GM13976 (cell line): Measurements from ENCODE around the gene KIAA0232.

Source experiments
- DNase-seq: peaks from one replicate; pipeline ENCODE4 v3.0.0; 2012; ENCODE audit warnings: low spot score
- in situ Hi-C: fragments of 300-500 bp; cut with MboI; formaldehyde crosslinking; loops from one replicate; pipeline ENCODE4 v1.12.0; 2022; ENCODE audit warnings: low sequenced_read_pairs, mixed read lengths, inconsistent platforms; ENCODE audit not compliant: unreplicated experiment
- TF ChIP-seq, protein P1 (sequence below): IDR thresholded peaks from 2 replicates; pipeline ENCODE4 v1.5.1; 2012; ENCODE audit warnings: borderline replicate concordance, mild to moderate bottlenecking; ENCODE audit not compliant: insufficient read depth; ENCODE audit errors: extremely low read depth, missing control alignments, control extremely low read depth

KIAA0232 gene

DNA sequence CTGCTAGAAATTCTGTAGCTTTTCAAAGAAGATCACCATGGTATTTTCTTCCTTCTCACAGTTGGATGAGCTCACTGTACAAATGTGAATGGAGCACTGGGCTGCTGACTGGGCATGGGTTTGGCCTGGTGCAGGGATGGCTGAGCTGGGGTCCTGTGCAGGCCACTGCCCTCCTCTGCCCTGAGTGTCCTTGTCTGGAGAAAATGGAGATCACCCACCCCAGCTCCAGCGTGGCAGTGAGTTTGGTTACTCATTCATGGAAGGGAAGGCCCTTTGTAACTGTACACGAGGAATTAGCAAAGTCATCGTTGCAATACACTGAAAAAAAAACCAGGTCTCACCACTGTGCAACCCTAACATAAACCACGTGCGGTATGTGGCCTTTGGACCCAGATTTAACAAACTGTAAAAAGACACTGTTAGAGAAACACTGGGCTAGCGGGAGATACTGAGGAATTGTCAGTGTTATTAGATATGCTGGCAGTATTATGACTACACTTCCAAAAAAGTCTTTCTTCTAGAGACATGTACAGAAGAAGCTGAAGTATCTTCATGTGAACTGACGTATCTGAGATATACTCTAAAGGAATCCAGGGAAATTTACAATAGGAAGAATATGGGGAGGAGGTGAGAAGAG, 111.0 kb downstream of the KIAA0232 start:
- TF ChIP-seq, protein P1, sequence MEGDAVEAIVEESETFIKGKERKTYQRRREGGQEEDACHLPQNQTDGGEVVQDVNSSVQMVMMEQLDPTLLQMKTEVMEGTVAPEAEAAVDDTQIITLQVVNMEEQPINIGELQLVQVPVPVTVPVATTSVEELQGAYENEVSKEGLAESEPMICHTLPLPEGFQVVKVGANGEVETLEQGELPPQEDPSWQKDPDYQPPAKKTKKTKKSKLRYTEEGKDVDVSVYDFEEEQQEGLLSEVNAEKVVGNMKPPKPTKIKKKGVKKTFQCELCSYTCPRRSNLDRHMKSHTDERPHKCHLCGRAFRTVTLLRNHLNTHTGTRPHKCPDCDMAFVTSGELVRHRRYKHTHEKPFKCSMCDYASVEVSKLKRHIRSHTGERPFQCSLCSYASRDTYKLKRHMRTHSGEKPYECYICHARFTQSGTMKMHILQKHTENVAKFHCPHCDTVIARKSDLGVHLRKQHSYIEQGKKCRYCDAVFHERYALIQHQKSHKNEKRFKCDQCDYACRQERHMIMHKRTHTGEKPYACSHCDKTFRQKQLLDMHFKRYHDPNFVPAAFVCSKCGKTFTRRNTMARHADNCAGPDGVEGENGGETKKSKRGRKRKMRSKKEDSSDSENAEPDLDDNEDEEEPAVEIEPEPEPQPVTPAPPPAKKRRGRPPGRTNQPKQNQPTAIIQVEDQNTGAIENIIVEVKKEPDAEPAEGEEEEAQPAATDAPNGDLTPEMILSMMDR = no peak
- in situ Hi-C loops = loop anchor here (10.0 to 25.0 kb wide), 2 partner anchors 181 kb away; partner anchors contain the start of genes BLOC1S4 and MRFAP1L1
- DNase-seq = no peak

DNA sequence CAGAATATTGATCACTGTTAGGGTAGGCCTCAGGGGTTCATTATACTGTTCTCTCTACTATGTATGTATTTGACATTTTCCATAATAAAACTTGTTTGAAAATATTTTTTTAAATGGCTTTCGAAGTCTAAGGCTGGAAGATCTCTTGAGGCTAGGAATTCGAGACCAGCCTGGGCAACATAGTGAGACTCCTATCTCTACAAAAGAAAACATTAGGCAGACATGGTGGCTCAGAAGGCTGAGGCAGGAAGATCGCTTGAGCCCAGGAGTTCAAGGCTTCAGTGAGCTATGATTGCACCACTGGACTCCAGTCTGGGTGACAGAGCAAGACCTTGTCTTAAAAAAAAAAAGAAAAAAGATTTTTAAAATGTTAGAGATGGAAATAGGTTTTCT, 111.6 kb downstream of the KIAA0232 start:
- no peak for DNase-seq
- TF ChIP-seq, protein P1 = no peak
- in situ Hi-C loops = loop anchor here (10.0 to 25.0 kb wide), 2 partner anchors 181 to 182 kb away; partner anchors contain the start of genes BLOC1S4 and MRFAP1L1

DNA sequence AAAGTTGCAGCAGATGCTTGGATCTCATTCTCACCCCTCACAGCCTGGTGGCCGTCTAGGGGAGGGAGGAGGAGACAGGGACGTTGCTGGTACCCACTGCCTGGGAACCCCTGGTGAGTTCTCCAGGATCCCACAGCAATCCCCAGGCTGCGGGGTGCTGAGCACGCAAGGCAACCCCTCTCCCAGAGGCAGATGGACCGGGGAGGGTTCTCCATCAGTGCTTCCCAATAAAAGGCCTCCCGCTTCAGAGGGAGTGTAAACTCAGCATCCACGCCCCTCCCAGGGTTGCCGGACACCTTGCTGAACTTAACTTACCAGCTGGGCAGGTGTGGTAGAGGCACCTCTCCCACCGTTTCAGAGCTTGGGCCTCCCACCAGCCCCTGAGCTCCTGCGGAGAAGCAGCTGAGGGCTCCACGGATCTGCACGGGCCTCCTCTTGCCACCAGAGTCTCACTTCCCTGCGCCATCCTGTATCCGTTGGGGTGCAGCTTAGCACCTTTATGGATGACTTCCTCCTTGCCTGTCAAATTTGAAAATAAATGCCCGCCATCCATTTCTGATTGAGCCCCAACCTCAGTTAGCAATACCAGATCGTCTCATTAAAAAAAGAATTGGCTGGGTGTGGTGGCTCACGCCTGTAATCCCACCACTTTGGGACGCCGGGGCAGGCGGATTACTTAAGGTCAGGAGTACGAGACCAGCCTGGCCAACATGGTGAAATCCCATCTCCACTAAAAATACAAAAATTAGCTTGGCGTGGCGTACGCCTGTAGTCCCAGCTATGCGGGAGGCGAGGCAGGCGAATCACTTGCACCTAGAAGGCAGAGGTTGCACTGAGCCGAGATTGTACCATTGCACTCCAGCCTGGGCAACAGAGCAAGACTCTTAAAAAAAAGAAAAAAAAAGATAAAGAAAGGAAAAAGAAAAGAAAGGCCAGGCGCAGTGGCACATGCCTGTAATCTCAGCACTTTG, 112.3 kb downstream of the KIAA0232 start:
- TF ChIP-seq, protein P1 = no peak
- in situ Hi-C loops = loop anchor here (10.0 to 25.0 kb wide), 2 partner anchors 180 to 183 kb away; partner anchors contain the start of genes BLOC1S4 and MRFAP1L1
- DNase-seq = no peak

DNA sequence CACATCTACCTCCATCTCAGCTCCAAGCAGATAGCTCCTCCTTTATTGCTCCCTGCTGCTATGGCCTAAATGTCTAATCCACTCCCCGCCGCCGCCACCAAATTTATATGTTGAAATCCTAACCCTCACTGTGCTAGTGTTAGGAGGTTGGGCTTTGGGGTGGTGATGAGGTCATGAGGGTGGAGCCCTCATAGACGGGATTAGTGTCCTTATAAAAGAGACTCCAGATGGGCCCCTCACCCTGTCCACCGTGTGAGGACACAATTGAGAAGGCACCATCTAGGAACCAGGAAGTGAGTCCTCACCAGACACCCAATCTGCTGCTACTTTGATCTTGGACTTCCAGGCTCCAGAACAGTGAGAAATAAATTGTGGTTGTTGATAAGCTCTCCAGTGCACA, 113.5 kb downstream of the KIAA0232 start:
- TF ChIP-seq, protein P1 = no peak
- in situ Hi-C loops = loop anchor here (10.0 to 25.0 kb wide), 2 partner anchors 179 to 184 kb away; partner anchors contain the start of genes BLOC1S4 and MRFAP1L1

DNA sequence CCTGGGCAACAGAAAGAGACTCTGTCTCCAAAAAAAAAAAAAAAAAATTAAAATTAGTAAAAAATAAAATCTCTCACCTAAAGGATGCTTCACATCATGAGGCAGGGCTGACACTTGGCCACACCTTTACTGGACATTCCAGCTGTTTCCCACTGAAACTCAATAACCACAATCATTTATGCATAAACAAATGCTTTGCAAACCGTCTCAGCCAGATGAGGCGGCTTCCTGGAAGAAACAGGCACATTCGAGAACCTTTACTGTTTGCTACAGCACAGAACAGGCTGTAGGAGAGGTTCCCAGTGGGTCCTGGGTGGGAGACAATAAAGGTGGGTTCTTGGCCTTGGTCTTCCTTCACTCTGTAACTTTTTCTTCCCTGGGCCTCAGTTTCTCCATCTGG, 116.2 kb downstream of the KIAA0232 start:
- no peak for DNase-seq
- TF ChIP-seq, protein P1 = no peak
- in situ Hi-C loops = loop anchor here (10.0 to 25.0 kb wide), 2 partner anchors 176 to 186 kb away; partner anchors contain the start of genes BLOC1S4 and MRFAP1L1

More for the DNA sequence above, 113.5 kb downstream of the KIAA0232 start:
- DNase-seq = no peak

DNA sequence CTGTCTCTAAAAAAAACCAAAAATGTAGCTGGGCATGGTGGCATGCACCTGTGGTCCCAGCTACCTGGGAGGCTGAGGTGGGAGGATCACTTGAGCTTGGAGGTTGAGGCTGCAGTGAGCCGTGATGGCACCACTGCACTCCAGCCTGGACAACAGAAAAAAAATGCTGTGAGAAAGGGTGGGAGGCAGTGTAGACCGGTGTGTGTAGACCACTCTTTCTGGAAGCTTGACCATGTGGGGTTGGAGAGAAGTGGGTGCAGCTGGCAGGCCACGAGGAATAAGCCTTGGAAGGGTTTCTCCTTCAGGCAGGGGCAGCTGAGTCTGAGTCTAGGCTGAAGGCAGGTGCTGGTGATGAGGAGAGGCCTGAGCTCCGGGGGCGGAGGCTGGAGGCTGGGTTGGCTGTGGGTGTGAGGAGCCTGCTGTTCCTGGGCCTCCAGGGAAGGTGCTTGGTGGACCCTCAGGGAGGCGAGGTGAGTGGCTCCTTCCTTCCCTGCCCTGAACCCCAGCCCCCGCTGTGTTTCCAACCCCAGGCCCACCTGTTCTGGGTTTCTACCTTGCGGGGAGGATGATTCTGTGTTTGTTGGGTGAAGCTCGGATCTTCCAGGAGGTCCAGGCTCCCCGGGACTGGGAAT, 117.8 kb downstream of the KIAA0232 start:
- TF ChIP-seq, protein P1 = no peak
- in situ Hi-C loops = loop anchor here (10.0 kb wide), 1 partner anchor 85 kb away; no protein-coding TSS in a partner anchor
- peak; percentile 28 for DNase-seq
